ENCODE results near the gene TPGS2. TPM values are rescaled to one million over a fixed set of nuclear protein-coding genes. Genes with fewer than 3 reads are reported as not detected.

The TPGS2 gene
- polyA plus RNA-seq, 1 donor from 2014 or later, result 217 TPM

GRCh38 chr18:36867056-36867455, 38.3 kb upstream of the TPGS2 start:
- Histone ChIP-seq H2AFZ (ENCODE audit: low read depth, low read length) (no peak overlapping the region), H3K27me3 (ENCODE audit: insufficient read depth, low read depth, low read length) (no peaks in the 10 kb centered on the region), H3F3A (ENCODE audit: insufficient read depth, low read length, poor library complexity, severe bottlenecking) (no peaks in the 10 kb centered on the region), H3K36me3 (ENCODE audit: insufficient read depth, low read length) (no peaks in the 10 kb centered on the region), H3K4me2 (ENCODE audit: low read length) (no peak overlapping the region), H3K4me3 (ENCODE audit: low read length) (no peak overlapping the region), H4K20me1 (ENCODE audit: insufficient read depth) (no peaks in the 10 kb centered on the region), H3K27ac (ENCODE audit: low read length) (no peak overlapping the region), H3K9me3 (ENCODE audit: low read length) (no peaks in the 10 kb centered on the region), H3K9ac (ENCODE audit: low read length) (no peak overlapping the region), H3K79me2 (replicated peaks; ENCODE audit: insufficient read depth, low read length) (no peaks in the 10 kb centered on the region), H3K9me2 (ENCODE audit: insufficient read depth, low read length) (no peaks in the 10 kb centered on the region)
- TF ChIP-seq EZH2 (IDR thresholded peaks at IDR 0.05; ENCODE audit: borderline replicate concordance, insufficient read depth, low read length, poor library complexity, severe bottlenecking) (no peak), POLR2AphosphoS5 (IDR thresholded peaks at IDR 0.05) (no peak), RAD21 (conservative IDR thresholded peaks at IDR 0.05) (no peak), SMC3 (conservative IDR thresholded peaks at IDR 0.05; ENCODE audit: poor library complexity) (no peak), CTCF (IDR thresholded peaks at IDR 0.05; ENCODE audit: poor library complexity, severe bottlenecking) (no peak)

- Histone ChIP-seq H3K4me3 (ENCODE audit: low read length) (no peak overlapping the region), H3K9me3 (ENCODE audit: low read length) (no peaks in the 10 kb centered on the region), H3K79me2 (replicated peaks; ENCODE audit: insufficient read depth, low read length) (no peaks in the 10 kb centered on the region), H3F3A (ENCODE audit: insufficient read depth, low read length, poor library complexity, severe bottlenecking) (no peaks in the 10 kb centered on the region), H4K20me1 (ENCODE audit: insufficient read depth) (no peaks in the 10 kb centered on the region), H3K4me2 (ENCODE audit: low read length) (no peak overlapping the region), H2AFZ (ENCODE audit: low read depth, low read length) (no peak overlapping the region), H3K27ac (ENCODE audit: low read length) (no peak overlapping the region), H3K9me2 (ENCODE audit: insufficient read depth, low read length) (no peaks in the 10 kb centered on the region), H3K9ac (ENCODE audit: low read length) (no peak overlapping the region), H3K36me3 (ENCODE audit: insufficient read depth, low read length) (no peaks in the 10 kb centered on the region), H3K27me3 (ENCODE audit: insufficient read depth, low read depth, low read length) (no peaks in the 10 kb centered on the region)
- TF ChIP-seq MXI1 (conservative IDR thresholded peaks at IDR 0.05; ENCODE audit: poor library complexity, severe bottlenecking), result no peak
- TF ChIP-seq SMC3 (conservative IDR thresholded peaks at IDR 0.05; ENCODE audit: poor library complexity), result no peak
- TF ChIP-seq EZH2 (IDR thresholded peaks at IDR 0.05; ENCODE audit: borderline replicate concordance, insufficient read depth, low read length, poor library complexity, severe bottlenecking), result no peak
- TF ChIP-seq RAD21 (conservative IDR thresholded peaks at IDR 0.05), result no peak
- no peak for TF ChIP-seq TAF1 (IDR thresholded peaks at IDR 0.05; ENCODE audit: low read depth)
- no peak for TF ChIP-seq REST (IDR thresholded peaks at IDR 0.05; ENCODE audit: borderline replicate concordance)
- no peak for TF ChIP-seq CTCF (IDR thresholded peaks at IDR 0.05; ENCODE audit: poor library complexity, severe bottlenecking)
- TF ChIP-seq POLR2AphosphoS5 (IDR thresholded peaks at IDR 0.05), result no peak
- no peak for TF ChIP-seq EP300 (conservative IDR thresholded peaks at IDR 0.05; ENCODE audit: poor library complexity, severe bottlenecking)
Observed at GRCh38 chr18:36862182-36862581, 33.4 kb upstream of the TPGS2 start.

All from neural cell (in vitro differentiated cells).